ENCODE measurements around the gene CCNH. TPM values are rescaled to one million over a fixed set of nuclear protein-coding genes. Genes with fewer than 3 reads are reported as not detected.

Gene CCNH
- total RNA-seq, 1 experiment from 2014 or later: 39.6 TPM

GRCh38 chr5:87367243-87367642 lies 45.5 kb downstream of the CCNH start:
- peaks cover 17% of the 10 kb centered on the region for H3K36me3 Mint-ChIP-seq (ENCODE audit: insufficient read depth, unreplicated experiment)
- no peak for DNase-seq
- H3K27ac Mint-ChIP-seq (ENCODE audit: unreplicated experiment): no peak overlapping the region
- Histone ChIP-seq H3K36me3 (ENCODE audit: control insufficient read depth, insufficient read depth, low read length) (no peaks in the 10 kb centered on the region; the same call in 1 of the 2 replicates), H3K4me3 (ENCODE audit: low read depth, low read length) (no peak overlapping the region), H3K27me3 (replicated peaks; ENCODE audit: control insufficient read depth, insufficient read depth, low read length) (no peaks in the 10 kb centered on the region), H3K4me1 (no peaks in the 10 kb centered on the region), H3K9me3 (no peaks in the 10 kb centered on the region)
- H3K27me3 Mint-ChIP-seq (ENCODE audit: insufficient read depth, unreplicated experiment): no peaks in the 10 kb centered on the region
- no peaks in the 10 kb centered on the region for H3K9me3 Mint-ChIP-seq (ENCODE audit: unreplicated experiment)
- TF ChIP-seq CTCF (IDR thresholded peaks at IDR 0.05; ENCODE audit: insufficient read depth in 1 of 2, low read depth in 1 of 2, low read length in 1 of 2, severe bottlenecking in 1 of 2, unreplicated experiment in 1 of 2): no peak
- no peaks in the 10 kb centered on the region for H3K4me1 Mint-ChIP-seq (ENCODE audit: low read depth, unreplicated experiment)
- ChIA-PET CTCF (no interaction called here), POLR2A (no interaction called here)
- H3K4me3 Mint-ChIP-seq (ENCODE audit: unreplicated experiment): no peak overlapping the region
- intact Hi-C loops (cut with micrococcal nuclease; ENCODE audit: unreplicated experiment): no loop called here
- no TSS peak for BruUV-seq (replicated peaks)

DNA sequence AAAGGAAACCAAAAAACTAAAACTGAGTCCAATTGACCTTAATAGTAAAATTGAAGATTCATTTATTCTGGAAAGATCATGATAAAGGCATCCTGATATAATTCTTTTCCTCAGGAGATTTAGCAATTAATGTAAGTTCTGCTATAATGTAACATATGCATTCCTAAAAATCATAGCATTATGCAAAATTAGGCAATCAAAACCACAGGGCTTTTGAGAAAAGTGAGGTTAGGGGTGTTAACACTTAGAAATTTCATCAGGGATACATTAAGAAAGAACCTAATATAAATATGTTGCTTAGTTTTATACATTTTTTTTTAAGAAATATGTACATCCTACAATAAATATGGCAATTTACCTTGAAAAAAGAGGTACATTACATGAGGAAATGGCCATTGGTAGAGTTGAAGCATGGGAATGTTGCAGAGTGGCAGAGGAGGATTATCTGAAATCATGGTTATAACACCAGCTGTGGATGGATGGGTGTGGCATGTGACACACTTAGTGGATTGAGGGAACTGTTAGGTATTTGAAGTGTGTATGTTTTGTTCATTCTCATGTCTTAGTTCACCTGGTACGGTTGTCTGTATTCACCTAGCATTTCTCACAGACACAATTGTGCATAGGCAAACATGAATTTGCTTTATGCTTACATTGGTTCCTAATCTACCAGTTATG lies 51.1 kb downstream of the CCNH start:
- no peaks in the 10 kb centered on the region for H3K4me1 Mint-ChIP-seq (ENCODE audit: low read depth, unreplicated experiment)
- ChIA-PET CTCF (no interaction called here), POLR2A (no interaction called here)
- Histone ChIP-seq H3K4me3 (ENCODE audit: low read depth, low read length) (no peak overlapping the region), H3K9me3 (no peaks in the 10 kb centered on the region), H3K36me3 (ENCODE audit: control insufficient read depth, insufficient read depth, low read length) (no peaks in the 10 kb centered on the region; the same call in none of the 2 replicates), H3K27me3 (replicated peaks; ENCODE audit: control insufficient read depth, insufficient read depth, low read length) (no peaks in the 10 kb centered on the region), H3K4me1 (no peaks in the 10 kb centered on the region)
- intact Hi-C loops (cut with micrococcal nuclease; ENCODE audit: unreplicated experiment): no loop called here
- no TSS peak for BruUV-seq (replicated peaks)
- no peaks in the 10 kb centered on the region for H3K27me3 Mint-ChIP-seq (ENCODE audit: insufficient read depth, unreplicated experiment)
- no peak for TF ChIP-seq CTCF (IDR thresholded peaks at IDR 0.05; ENCODE audit: insufficient read depth in 1 of 2, low read depth in 1 of 2, low read length in 1 of 2, severe bottlenecking in 1 of 2, unreplicated experiment in 1 of 2)
- H3K4me3 Mint-ChIP-seq (ENCODE audit: unreplicated experiment): no peak overlapping the region
- H3K36me3 Mint-ChIP-seq (ENCODE audit: insufficient read depth, unreplicated experiment): peaks cover 8% of the 10 kb centered on the region
- DNase-seq: no peak
- no peak overlapping the region for H3K27ac Mint-ChIP-seq (ENCODE audit: unreplicated experiment)
- H3K9me3 Mint-ChIP-seq (ENCODE audit: unreplicated experiment): no peaks in the 10 kb centered on the region

- Mint-ChIP-seq H3K27me3 (ENCODE audit: insufficient read depth, unreplicated experiment) (no peaks in the 10 kb centered on the region), H3K36me3 (ENCODE audit: insufficient read depth, unreplicated experiment) (peaks cover 13% of the 10 kb centered on the region), H3K27ac (ENCODE audit: unreplicated experiment) (no peak overlapping the region), H3K4me3 (ENCODE audit: unreplicated experiment) (no peak overlapping the region), H3K4me1 (ENCODE audit: low read depth, unreplicated experiment) (no peaks in the 10 kb centered on the region), H3K9me3 (ENCODE audit: unreplicated experiment) (no peaks in the 10 kb centered on the region)
- no peaks in the 10 kb centered on the region for H3K4me1 ChIP-seq
- ChIA-PET CTCF (no interaction called here), POLR2A (no interaction called here)
- no peak overlapping the region for H3K4me3 ChIP-seq (ENCODE audit: low read depth, low read length)
- BruUV-seq (replicated peaks): no TSS peak
- no peaks in the 10 kb centered on the region; the same call in none of the 2 replicates for H3K36me3 ChIP-seq (ENCODE audit: control insufficient read depth, insufficient read depth, low read length)
- no peaks in the 10 kb centered on the region for H3K27me3 ChIP-seq (replicated peaks; ENCODE audit: control insufficient read depth, insufficient read depth, low read length)
- no peak for TF ChIP-seq CTCF (IDR thresholded peaks at IDR 0.05; ENCODE audit: insufficient read depth in 1 of 2, low read depth in 1 of 2, low read length in 1 of 2, severe bottlenecking in 1 of 2, unreplicated experiment in 1 of 2)
- no peak for DNase-seq
- intact Hi-C loops (cut with micrococcal nuclease; ENCODE audit: unreplicated experiment): no loop called here
- H3K9me3 ChIP-seq: no peaks in the 10 kb centered on the region
Measured at GRCh38 chr5:87361031-87361445, 51.7 kb downstream of the CCNH start.
